ENCODE data around the gene PFDN1.

- TF ChIP-seq BCL3 (IDR thresholded peaks at IDR 0.05; ENCODE audit: borderline replicate concordance, insufficient read depth, low read depth, low read length, poor library complexity, severe bottlenecking) (no peak), SMAD1 (IDR thresholded peaks at IDR 0.05; ENCODE audit: low read depth, partially characterized antibody) (no peak), ZSCAN29 (IDR thresholded peaks at IDR 0.05) (no peak), EZH2 (IDR thresholded peaks at IDR 0.05; ENCODE audit: borderline replicate concordance, control insufficient read depth, low read depth, low read length) (no peak), ZNF274 (IDR thresholded peaks at IDR 0.05; ENCODE audit: insufficient read depth, insufficient read length) (no peak), CTCF (IDR thresholded peaks at IDR 0.05 in 2 of 3, conservative IDR thresholded peaks at IDR 0.05 in 1 of 3; ENCODE audit: control insufficient read depth in 2 of 3, extremely low read depth in 1 of 3, insufficient read depth in 1 of 3, low read depth in 3 of 3, low read length in 3 of 3) (no peak), TCF7 (IDR thresholded peaks at IDR 0.05; ENCODE audit: borderline replicate concordance) (no peak), POLR2A (IDR thresholded peaks at IDR 0.05; ENCODE audit: low read depth, low read length) (no peak), JUNB (IDR thresholded peaks at IDR 0.05) (no peak), POLR2AphosphoS5 (IDR thresholded peaks at IDR 0.05; ENCODE audit: low read length) (no peak), YY1 (IDR thresholded peaks at IDR 0.05; ENCODE audit: low read depth, low read length) (no peak), RFX5 (IDR thresholded peaks at IDR 0.05; ENCODE audit: low read depth, low read length) (no peak)
Measured at GRCh38 chr5:140293849-140294100, 9.1 kb downstream of the PFDN1 start.
